PFSK-1 (cell line): Measurements from ENCODE around the gene SH2D4B.

ENCODE experiments used
- FOXP2 ChIP-seq: optimal IDR thresholded peaks from 2 replicates; pipeline ENCODE3; 2011; ENCODE audit warnings: borderline replicate concordance, control low read depth, inconsistent platforms; ENCODE audit not compliant: insufficient read depth; ENCODE audit errors: extremely low read length, extremely low read depth
- POLR2AphosphoS5 ChIP-seq: IDR thresholded peaks from 2 replicates; pipeline ENCODE4 v1.6.1; 2012; ENCODE audit warnings: low read depth, mild to moderate bottlenecking, control low read depth, low read length, moderate library complexity
- SIN3A ChIP-seq: IDR thresholded peaks from 2 replicates; pipeline ENCODE4 v1.6.1; 2012; ENCODE audit warnings: mild to moderate bottlenecking, low read length, moderate library complexity, borderline replicate concordance; ENCODE audit not compliant: insufficient read depth
- TAF1 ChIP-seq: IDR thresholded peaks from 2 replicates; pipeline ENCODE4 v1.6.1; 2012; ENCODE audit warnings: low read length, control low read depth, borderline replicate concordance; ENCODE audit not compliant: insufficient read depth
- TF ChIP-seq, protein P1 (sequence below), 2 experiments: IDR thresholded peaks; 2 replicates each; pipeline versions ENCODE4 v1.6.1 to v1.8.0; 2011 to 2012; ENCODE audit warnings: low read depth in 2 of 2, low read length in 2 of 2, control low read depth in 1 of 2, inconsistent platforms in 1 of 2, mild to moderate bottlenecking in 1 of 2, moderate library complexity in 1 of 2; ENCODE audit not compliant: insufficient read depth in 1 of 2

Gene SH2D4B

GRCh38 chr10:80530816-80531215, 6.9 kb upstream of the SH2D4B start:
- TF ChIP-seq, protein P1, sequence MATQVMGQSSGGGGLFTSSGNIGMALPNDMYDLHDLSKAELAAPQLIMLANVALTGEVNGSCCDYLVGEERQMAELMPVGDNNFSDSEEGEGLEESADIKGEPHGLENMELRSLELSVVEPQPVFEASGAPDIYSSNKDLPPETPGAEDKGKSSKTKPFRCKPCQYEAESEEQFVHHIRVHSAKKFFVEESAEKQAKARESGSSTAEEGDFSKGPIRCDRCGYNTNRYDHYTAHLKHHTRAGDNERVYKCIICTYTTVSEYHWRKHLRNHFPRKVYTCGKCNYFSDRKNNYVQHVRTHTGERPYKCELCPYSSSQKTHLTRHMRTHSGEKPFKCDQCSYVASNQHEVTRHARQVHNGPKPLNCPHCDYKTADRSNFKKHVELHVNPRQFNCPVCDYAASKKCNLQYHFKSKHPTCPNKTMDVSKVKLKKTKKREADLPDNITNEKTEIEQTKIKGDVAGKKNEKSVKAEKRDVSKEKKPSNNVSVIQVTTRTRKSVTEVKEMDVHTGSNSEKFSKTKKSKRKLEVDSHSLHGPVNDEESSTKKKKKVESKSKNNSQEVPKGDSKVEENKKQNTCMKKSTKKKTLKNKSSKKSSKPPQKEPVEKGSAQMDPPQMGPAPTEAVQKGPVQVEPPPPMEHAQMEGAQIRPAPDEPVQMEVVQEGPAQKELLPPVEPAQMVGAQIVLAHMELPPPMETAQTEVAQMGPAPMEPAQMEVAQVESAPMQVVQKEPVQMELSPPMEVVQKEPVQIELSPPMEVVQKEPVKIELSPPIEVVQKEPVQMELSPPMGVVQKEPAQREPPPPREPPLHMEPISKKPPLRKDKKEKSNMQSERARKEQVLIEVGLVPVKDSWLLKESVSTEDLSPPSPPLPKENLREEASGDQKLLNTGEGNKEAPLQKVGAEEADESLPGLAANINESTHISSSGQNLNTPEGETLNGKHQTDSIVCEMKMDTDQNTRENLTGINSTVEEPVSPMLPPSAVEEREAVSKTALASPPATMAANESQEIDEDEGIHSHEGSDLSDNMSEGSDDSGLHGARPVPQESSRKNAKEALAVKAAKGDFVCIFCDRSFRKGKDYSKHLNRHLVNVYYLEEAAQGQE (IDR thresholded peaks at IDR 0.05; ENCODE audit: insufficient read depth in 1 of 2, low read depth in 2 of 2, low read length in 2 of 2): no peak
- TF ChIP-seq POLR2AphosphoS5: no peak
- TF ChIP-seq SIN3A: no peak
- no peak for TF ChIP-seq TAF1
- no peak for TF ChIP-seq FOXP2

GRCh38 chr10:80532571-80532970, 5.1 kb upstream of the SH2D4B start:
- TF ChIP-seq POLR2AphosphoS5 (no peak), SIN3A (no peak), FOXP2 (no peak), TAF1 (no peak)
- TF ChIP-seq, protein P1 (IDR thresholded peaks at IDR 0.05; ENCODE audit: insufficient read depth in 1 of 2, low read depth in 2 of 2, low read length in 2 of 2): no peak

GRCh38 chr10:80535671-80536360, 1.9 kb upstream of the SH2D4B start:
- TF ChIP-seq SIN3A: no peak
- no peak for TF ChIP-seq FOXP2
- TF ChIP-seq TAF1: no peak
- TF ChIP-seq POLR2AphosphoS5: no peak
- TF ChIP-seq, protein P1 (IDR thresholded peaks at IDR 0.05; ENCODE audit: insufficient read depth in 1 of 2, low read depth in 2 of 2, low read length in 2 of 2): no peak

GRCh38 chr10:80536361-80536835, 1.3 kb upstream of the SH2D4B start:
- TF ChIP-seq, protein P1 (IDR thresholded peaks at IDR 0.05; ENCODE audit: insufficient read depth in 1 of 2, low read depth in 2 of 2, low read length in 2 of 2): no peak
- no peak for TF ChIP-seq FOXP2
- TF ChIP-seq TAF1: no peak
- TF ChIP-seq SIN3A: no peak
- no peak for TF ChIP-seq POLR2AphosphoS5
